HepG2 (cell line): Measurements from ENCODE around the gene SLC25A11. TPM values are rescaled to one million over a fixed set of nuclear protein-coding genes. Genes with fewer than 3 reads are reported as not detected.

Experiments
- CREB3 ChIP-seq: sonication (generic); formaldehyde crosslinking; IDR thresholded peaks from 2 replicates; pipeline ENCODE4 v1.5.0; 2020; ENCODE audit warnings: missing genetic modification reagents
- EZH2 ChIP-seq: conservative IDR thresholded peaks from 2 replicates; pipeline ENCODE4 v1.6.1; 2012; ENCODE audit warnings: mild to moderate bottlenecking, low read depth, low read length, moderate library complexity
- HOXA7 ChIP-seq: sonication (generic); formaldehyde crosslinking; IDR thresholded peaks from 2 replicates; pipeline ENCODE4 v1.8.1; 2022; ENCODE audit warnings: mild to moderate bottlenecking, missing genetic modification reagents, moderate library complexity
- NR1H2 ChIP-seq: sonication (generic); formaldehyde crosslinking; IDR thresholded peaks from 2 replicates; pipeline ENCODE4 v1.8.1; 2022; ENCODE audit warnings: low read depth, missing genetic modification reagents, borderline replicate concordance
- REL ChIP-seq: sonication (generic); formaldehyde crosslinking; conservative IDR thresholded peaks from 2 replicates; pipeline ENCODE4 v1.8.0; 2022; ENCODE audit warnings: mild to moderate bottlenecking, missing genetic modification reagents, moderate library complexity
- SNAI1 ChIP-seq: sonication (generic); formaldehyde crosslinking; IDR thresholded peaks from 2 replicates; pipeline ENCODE4 v1.5.0; 2020; ENCODE audit warnings: mild to moderate bottlenecking, missing genetic modification reagents, borderline replicate concordance
- XRCC5 ChIP-seq: fragments of 200-400 bp; formaldehyde crosslinking; optimal IDR thresholded peaks from 2 replicates; pipeline ENCODE3; 2017; ENCODE audit warnings: mild to moderate bottlenecking, low read length
- ZFP36L2 ChIP-seq: sonication (generic); formaldehyde crosslinking; IDR thresholded peaks from 2 replicates; pipeline ENCODE4 v1.4.0; 2020; ENCODE audit warnings: missing genetic modification reagents
- ZNF407 ChIP-seq: sonication (generic); formaldehyde crosslinking; IDR thresholded peaks from one replicate; pipeline ENCODE4 v1.5.1; 2020; ENCODE audit warnings: mild to moderate bottlenecking, missing genetic modification reagents; ENCODE audit errors: not compliant biosample characterization
- ZNF589 ChIP-seq: sonication (generic); formaldehyde crosslinking; conservative IDR thresholded peaks from 2 replicates; pipeline ENCODE4 v1.8.0; 2022; ENCODE audit warnings: mild to moderate bottlenecking, moderate library complexity, missing genetic modification reagents
- ZNF7 ChIP-seq: IDR thresholded peaks from 2 replicates; pipeline ENCODE4 v1.6.1; 2016; ENCODE audit warnings: missing biosample characterization, missing genetic modification reagents
- ZNF782 ChIP-seq: sonication (generic); formaldehyde crosslinking; IDR thresholded peaks from 2 replicates; pipeline ENCODE4 v1.4.0; 2020; ENCODE audit warnings: missing genetic modification reagents, mild to moderate bottlenecking, borderline replicate concordance
- polyA plus RNA-seq, 8 experiments: library from polyadenylated mRNA; depleted of rRNA in 3 of 8; stranded (reverse) in 7 of 8; unstranded in 1 of 8; fragments of >200 nt; fragmentation: Illumina TruSeq in 4 of 8; extraction: Trizol in 4 of 8; gene quantifications; 2 replicates each; pipeline versions ENCODE4 v1.2.1 to v1.2.3, GENCODE V29; 2011 to 2016; ENCODE audit warnings: low read depth in 4 of 8, missing spikeins in 1 of 8, mixed read lengths in 1 of 8; ENCODE audit not compliant: insufficient read depth in 1 of 8
- total RNA-seq, 5 experiments: library from RNA; depleted of rRNA; stranded (reverse); fragments of >200 nt; fragmentation: Illumina TruSeq; extraction: Trizol; gene quantifications; 2 replicates each; pipeline ENCODE4 v1.2.3, GENCODE V29; 2016; ENCODE audit warnings: low read depth in 1 of 5
- TF ChIP-seq, protein P1 (sequence below): conservative IDR thresholded peaks from 2 replicates; pipeline ENCODE4 v1.6.1; 2018; ENCODE audit warnings: missing genetic modification reagents
- TF ChIP-seq, protein P2 (sequence below): sonication (generic); formaldehyde crosslinking; IDR thresholded peaks from 2 replicates; pipeline ENCODE4 v1.4.0; 2020; ENCODE audit warnings: mild to moderate bottlenecking, missing genetic modification reagents, borderline replicate concordance

The SLC25A11 gene
- total and polyA plus RNA-seq, 2 of the 13 experiments (the other 11 are each of a cell fraction or from before 2014, with no cell fraction given), result 35.4 to 47.2 TPM

GRCh38 chr17:4967539-4968485, 28.0 kb upstream of the SLC25A11 start, which contains the start of gene SPAG7 (continued):
- TF ChIP-seq, protein P1, sequence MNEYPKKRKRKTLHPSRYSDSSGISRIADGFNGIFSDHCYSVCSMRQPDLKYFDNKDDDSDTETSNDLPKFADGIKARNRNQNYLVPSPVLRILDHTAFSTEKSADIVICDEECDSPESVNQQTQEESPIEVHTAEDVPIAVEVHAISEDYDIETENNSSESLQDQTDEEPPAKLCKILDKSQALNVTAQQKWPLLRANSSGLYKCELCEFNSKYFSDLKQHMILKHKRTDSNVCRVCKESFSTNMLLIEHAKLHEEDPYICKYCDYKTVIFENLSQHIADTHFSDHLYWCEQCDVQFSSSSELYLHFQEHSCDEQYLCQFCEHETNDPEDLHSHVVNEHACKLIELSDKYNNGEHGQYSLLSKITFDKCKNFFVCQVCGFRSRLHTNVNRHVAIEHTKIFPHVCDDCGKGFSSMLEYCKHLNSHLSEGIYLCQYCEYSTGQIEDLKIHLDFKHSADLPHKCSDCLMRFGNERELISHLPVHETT, result no peak
- TF ChIP-seq ZNF782 (CRISPR knock-in tag), result no peak
- no peak for TF ChIP-seq ZNF7
- TF ChIP-seq SNAI1 (CRISPR knock-in tag), result no peak
- TF ChIP-seq XRCC5, result peak; percentile 45
- TF ChIP-seq REL (CRISPR knock-in tag), result 0 out of 2 replicates have a peak, but pooled peaks have one; percentile 68
- TF ChIP-seq ZFP36L2 (CRISPR knock-in tag), result no peak
- TF ChIP-seq CREB3, result no peak
- TF ChIP-seq HOXA7, result 0 out of 2 replicates have a peak, but pooled peaks have one; percentile 67
- no peak for TF ChIP-seq EZH2
- TF ChIP-seq ZNF407 (CRISPR knock-in tag), result peak; percentile 23
- TF ChIP-seq NR1H2 (CRISPR knock-in tag), result no peak
- TF ChIP-seq, protein P2, sequence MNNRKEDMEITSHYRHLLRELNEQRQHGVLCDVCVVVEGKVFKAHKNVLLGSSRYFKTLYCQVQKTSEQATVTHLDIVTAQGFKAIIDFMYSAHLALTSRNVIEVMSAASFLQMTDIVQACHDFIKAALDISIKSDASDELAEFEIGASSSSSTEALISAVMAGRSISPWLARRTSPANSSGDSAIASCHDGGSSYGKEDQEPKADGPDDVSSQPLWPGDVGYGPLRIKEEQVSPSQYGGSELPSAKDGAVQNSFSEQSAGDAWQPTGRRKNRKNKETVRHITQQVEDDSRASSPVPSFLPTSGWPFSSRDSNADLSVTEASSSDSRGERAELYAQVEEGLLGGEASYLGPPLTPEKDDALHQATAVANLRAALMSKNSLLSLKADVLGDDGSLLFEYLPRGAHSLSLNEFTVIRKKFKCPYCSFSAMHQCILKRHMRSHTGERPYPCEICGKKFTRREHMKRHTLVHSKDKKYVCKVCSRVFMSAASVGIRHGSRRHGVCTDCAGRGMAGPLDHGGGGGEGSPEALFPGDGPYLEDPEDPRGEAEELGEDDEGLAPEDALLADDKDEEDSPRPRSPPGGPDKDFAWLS (CRISPR knock-in tag), result no peak
- peak; percentile 29; the same call in 1 of the 2 replicates for TF ChIP-seq ZNF589 (CRISPR knock-in tag)
